ENCODE data around the gene ZNF423.
"Not testable (repeated sequence)": the region's sequence is repeated elsewhere in the genome, so short reads cannot be mapped to it uniquely, and the experiment has no call there.

ZNF423 gene

GRCh38 chr16:49687476-49688002 lies 168.4 kb downstream of the ZNF423 start:
- FAIRE-seq, result no peak

GRCh38 chr16:49684696-49685095 lies 171.2 kb downstream of the ZNF423 start:
- FAIRE-seq, result no peak

GRCh38 chr16:49682577-49683165 lies 173.2 kb downstream of the ZNF423 start:
- no peak for FAIRE-seq

- FAIRE-seq, result no peak
Measured at GRCh38 chr16:49681217-49681883, 174.6 kb downstream of the ZNF423 start.

GRCh38 chr16:49679095-49679494 lies 176.8 kb downstream of the ZNF423 start:
- no peak for FAIRE-seq

GRCh38 chr16:49677661-49678060 lies 178.3 kb downstream of the ZNF423 start:
- FAIRE-seq, result not testable (repeated sequence)

- FAIRE-seq, result no peak
Measured at GRCh38 chr16:49675413-49675812, 180.5 kb downstream of the ZNF423 start.

GRCh38 chr16:49674990-49675389 lies 180.9 kb downstream of the ZNF423 start:
- FAIRE-seq, result no peak

GRCh38 chr16:49674351-49674851 lies 181.5 kb downstream of the ZNF423 start:
- FAIRE-seq, result no peak

- no peak for FAIRE-seq
Measured at GRCh38 chr16:49673442-49673841, 182.5 kb downstream of the ZNF423 start.

- FAIRE-seq, result no peak
Measured at GRCh38 chr16:49672753-49673152, 183.2 kb downstream of the ZNF423 start.

GRCh38 chr16:49671333-49671732 lies 184.6 kb downstream of the ZNF423 start:
- no peak for FAIRE-seq

- FAIRE-seq, result no peak
Measured at GRCh38 chr16:49670627-49671026, 185.3 kb downstream of the ZNF423 start.

- FAIRE-seq, result no peak
Measured at GRCh38 chr16:49665482-49666230, 190.3 kb downstream of the ZNF423 start.

- FAIRE-seq, result no peak
Measured at GRCh38 chr16:49664221-49665215, 191.4 kb downstream of the ZNF423 start.

GRCh38 chr16:49663081-49664065 lies 192.5 kb downstream of the ZNF423 start:
- no peak for FAIRE-seq

GRCh38 chr16:49662569-49662968 lies 193.3 kb downstream of the ZNF423 start:
- no peak for FAIRE-seq

GRCh38 chr16:49661465-49662187 lies 194.3 kb downstream of the ZNF423 start:
- no peak for FAIRE-seq

- no peak for FAIRE-seq
Measured at GRCh38 chr16:49660626-49661025, 195.3 kb downstream of the ZNF423 start.

- no peak for FAIRE-seq
Measured at GRCh38 chr16:49659356-49659755, 196.6 kb downstream of the ZNF423 start.
